HEK293 (cell line): ENCODE measurements around the gene C2CD5.

ENCODE experiments used
- ATF2 ChIP-seq: fragments of 450-650 bp; formaldehyde crosslinking; IDR thresholded peaks from 2 replicates; pipeline ENCODE4 v1.5.1; 2016; ENCODE audit warnings: missing biosample characterization, missing genetic modification characterization, low read depth
- CTCF ChIP-seq: fragments of 450-650 bp; formaldehyde crosslinking; IDR thresholded peaks from 2 replicates; pipeline ENCODE4 v1.5.1; 2016; ENCODE audit warnings: missing biosample characterization, missing genetic modification characterization
- GLI4 ChIP-seq: fragments of 450-650 bp; formaldehyde crosslinking; IDR thresholded peaks from 2 replicates; pipeline ENCODE4 v1.5.1; 2016; ENCODE audit warnings: missing biosample characterization, missing genetic modification characterization
- MZF1 ChIP-seq: fragments of 450-650 bp; formaldehyde crosslinking; IDR thresholded peaks from 2 replicates; pipeline ENCODE4 v1.5.1; 2017; ENCODE audit warnings: missing biosample characterization, missing genetic modification characterization, borderline replicate concordance
- TSHZ1 ChIP-seq: fragments of 450-650 bp; formaldehyde crosslinking; IDR thresholded peaks from 2 replicates; pipeline ENCODE4 v1.5.1; 2016; ENCODE audit warnings: missing biosample characterization, missing genetic modification characterization, borderline replicate concordance
- YY1 ChIP-seq: fragments of 450-650 bp; formaldehyde crosslinking; IDR thresholded peaks from 2 replicates; pipeline ENCODE4 v1.5.1; 2018; ENCODE audit warnings: missing biosample characterization, missing genetic modification characterization
- ZBTB49 ChIP-seq: fragments of 450-650 bp; formaldehyde crosslinking; IDR thresholded peaks from 2 replicates; pipeline ENCODE4 v1.5.1; 2016; ENCODE audit warnings: missing biosample characterization, missing genetic modification characterization, low read depth
- ZBTB7A ChIP-seq: fragments of 450-650 bp; formaldehyde crosslinking; IDR thresholded peaks from 2 replicates; pipeline ENCODE4 v1.5.1; 2016; ENCODE audit warnings: low read depth, missing biosample characterization, missing genetic modification characterization
- ZNF114 ChIP-seq: fragments of 450-650 bp; formaldehyde crosslinking; IDR thresholded peaks from 2 replicates; pipeline ENCODE4 v1.5.0; 2017; ENCODE audit warnings: missing biosample characterization, missing genetic modification characterization
- ZNF302 ChIP-seq: fragments of 450-650 bp; formaldehyde crosslinking; IDR thresholded peaks from 2 replicates; pipeline ENCODE4 v1.5.1; 2016; ENCODE audit warnings: missing biosample characterization, missing genetic modification characterization, low read depth
- ZNF341 ChIP-seq: fragments of 450-650 bp; formaldehyde crosslinking; IDR thresholded peaks from 2 replicates; pipeline ENCODE4; 2016; ENCODE audit warnings: low read depth, missing biosample characterization, missing genetic modification characterization
- ZNF610 ChIP-seq: fragments of 450-650 bp; formaldehyde crosslinking; IDR thresholded peaks from 2 replicates; pipeline ENCODE4 v1.5.1; 2016; ENCODE audit warnings: missing biosample characterization, missing genetic modification characterization, borderline replicate concordance
- ZNF707 ChIP-seq: fragments of 450-650 bp; formaldehyde crosslinking; IDR thresholded peaks from 2 replicates; pipeline ENCODE4 v1.5.1; 2016; ENCODE audit warnings: missing biosample characterization, missing genetic modification characterization

GRCh38 chr12:22413592-22413991, 130.8 kb downstream of the C2CD5 start:
- TF ChIP-seq CTCF (tag by site-specific recombination), result no peak
- TF ChIP-seq TSHZ1, result no peak
- no peak for TF ChIP-seq GLI4 (tag by site-specific recombination)
- no peak for TF ChIP-seq MZF1
- no peak for TF ChIP-seq ZBTB49 (tag by site-specific recombination)
- TF ChIP-seq ZBTB7A (tag by site-specific recombination), result no peak
- no peak for TF ChIP-seq ZNF707
- no peak for TF ChIP-seq ZNF114 (tag by site-specific recombination)
- no peak for TF ChIP-seq ATF2 (tag by site-specific recombination)
- no peak for TF ChIP-seq YY1 (tag by site-specific recombination)
- TF ChIP-seq ZNF341, result no peak
- TF ChIP-seq ZNF610, result no peak
- TF ChIP-seq ZNF302 (tag by site-specific recombination), result no peak
